ENCODE measurements around the gene PDE4B. TPM values are rescaled to one million over a fixed set of nuclear protein-coding genes. Genes with fewer than 3 reads are reported as not detected.

The PDE4B gene
- total RNA-seq, 2 donors from 2014 or later: 2.0 to 5.7 TPM

DNA sequence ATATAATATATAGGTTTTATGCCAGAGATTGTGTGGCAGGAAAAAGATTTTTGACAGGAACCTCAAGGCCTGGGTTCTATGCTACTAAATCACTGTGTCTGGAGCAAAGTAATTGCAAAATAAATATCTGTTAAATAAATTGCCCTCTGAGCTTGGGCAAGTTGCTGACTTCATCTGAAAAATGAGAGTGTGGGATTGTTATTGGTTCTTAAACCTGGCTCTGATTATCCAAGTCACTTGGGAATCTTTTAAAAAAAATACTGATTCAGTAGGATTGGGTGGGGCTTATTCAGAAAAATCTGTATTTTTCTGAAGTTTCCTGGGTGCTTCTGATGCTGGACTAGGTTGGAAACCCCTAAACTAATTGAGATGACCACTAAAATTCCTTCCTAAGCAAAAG is 567.1 kb downstream of the PDE4B start:
- H3K27ac ChIP-seq: no peak overlapping the region
- H3K36me3 ChIP-seq: no peaks in the 10 kb centered on the region
- H3K4me3 ChIP-seq: no peak overlapping the region
- DNase-seq: no peak
- no peaks in the 10 kb centered on the region for H3K27me3 ChIP-seq
- no peak overlapping the region for H3K9ac ChIP-seq (ENCODE audit: low read depth in 2 of 2, low read length in 2 of 2)
- H3K9me3 ChIP-seq: no peaks in the 10 kb centered on the region
- intact Hi-C loops (cut with DNase I): no loop called here
- H3K4me1 ChIP-seq: no peaks in the 10 kb centered on the region
- TF ChIP-seq, protein P1, sequence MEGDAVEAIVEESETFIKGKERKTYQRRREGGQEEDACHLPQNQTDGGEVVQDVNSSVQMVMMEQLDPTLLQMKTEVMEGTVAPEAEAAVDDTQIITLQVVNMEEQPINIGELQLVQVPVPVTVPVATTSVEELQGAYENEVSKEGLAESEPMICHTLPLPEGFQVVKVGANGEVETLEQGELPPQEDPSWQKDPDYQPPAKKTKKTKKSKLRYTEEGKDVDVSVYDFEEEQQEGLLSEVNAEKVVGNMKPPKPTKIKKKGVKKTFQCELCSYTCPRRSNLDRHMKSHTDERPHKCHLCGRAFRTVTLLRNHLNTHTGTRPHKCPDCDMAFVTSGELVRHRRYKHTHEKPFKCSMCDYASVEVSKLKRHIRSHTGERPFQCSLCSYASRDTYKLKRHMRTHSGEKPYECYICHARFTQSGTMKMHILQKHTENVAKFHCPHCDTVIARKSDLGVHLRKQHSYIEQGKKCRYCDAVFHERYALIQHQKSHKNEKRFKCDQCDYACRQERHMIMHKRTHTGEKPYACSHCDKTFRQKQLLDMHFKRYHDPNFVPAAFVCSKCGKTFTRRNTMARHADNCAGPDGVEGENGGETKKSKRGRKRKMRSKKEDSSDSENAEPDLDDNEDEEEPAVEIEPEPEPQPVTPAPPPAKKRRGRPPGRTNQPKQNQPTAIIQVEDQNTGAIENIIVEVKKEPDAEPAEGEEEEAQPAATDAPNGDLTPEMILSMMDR (IDR thresholded peaks at IDR 0.05): no peak

DNA sequence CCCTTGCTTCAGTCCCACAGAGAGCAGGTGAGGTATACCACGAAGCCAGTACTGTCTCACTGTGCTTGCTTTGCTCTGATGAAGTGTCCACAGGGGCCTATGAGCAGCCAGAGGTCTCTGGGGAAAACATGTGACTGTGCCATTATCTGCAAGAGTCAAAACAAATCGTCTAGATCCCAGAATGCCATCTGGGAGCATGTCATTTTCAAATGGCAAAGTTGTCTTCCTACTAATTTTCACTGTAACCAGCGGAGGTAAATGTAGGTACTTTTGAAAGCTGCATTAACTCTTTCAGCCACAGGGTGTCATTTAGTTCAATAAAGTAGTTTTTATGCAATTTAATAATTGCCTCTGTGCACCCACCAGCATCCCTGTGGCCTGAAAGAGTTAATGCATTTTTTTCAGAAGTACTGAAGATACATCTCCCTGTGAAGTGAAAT is 567.6 kb downstream of the PDE4B start:
- DNase-seq: no peak
- Histone ChIP-seq H3K9me3 (no peaks in the 10 kb centered on the region), H3K36me3 (no peaks in the 10 kb centered on the region), H3K27me3 (no peaks in the 10 kb centered on the region), H3K27ac (no peak overlapping the region), H3K4me1 (no peaks in the 10 kb centered on the region), H3K9ac (ENCODE audit: low read depth in 2 of 2, low read length in 2 of 2) (no peak overlapping the region), H3K4me3 (no peak overlapping the region)
- intact Hi-C loops (cut with DNase I): no loop called here
- TF ChIP-seq, protein P1 (IDR thresholded peaks at IDR 0.05): no peak

DNA sequence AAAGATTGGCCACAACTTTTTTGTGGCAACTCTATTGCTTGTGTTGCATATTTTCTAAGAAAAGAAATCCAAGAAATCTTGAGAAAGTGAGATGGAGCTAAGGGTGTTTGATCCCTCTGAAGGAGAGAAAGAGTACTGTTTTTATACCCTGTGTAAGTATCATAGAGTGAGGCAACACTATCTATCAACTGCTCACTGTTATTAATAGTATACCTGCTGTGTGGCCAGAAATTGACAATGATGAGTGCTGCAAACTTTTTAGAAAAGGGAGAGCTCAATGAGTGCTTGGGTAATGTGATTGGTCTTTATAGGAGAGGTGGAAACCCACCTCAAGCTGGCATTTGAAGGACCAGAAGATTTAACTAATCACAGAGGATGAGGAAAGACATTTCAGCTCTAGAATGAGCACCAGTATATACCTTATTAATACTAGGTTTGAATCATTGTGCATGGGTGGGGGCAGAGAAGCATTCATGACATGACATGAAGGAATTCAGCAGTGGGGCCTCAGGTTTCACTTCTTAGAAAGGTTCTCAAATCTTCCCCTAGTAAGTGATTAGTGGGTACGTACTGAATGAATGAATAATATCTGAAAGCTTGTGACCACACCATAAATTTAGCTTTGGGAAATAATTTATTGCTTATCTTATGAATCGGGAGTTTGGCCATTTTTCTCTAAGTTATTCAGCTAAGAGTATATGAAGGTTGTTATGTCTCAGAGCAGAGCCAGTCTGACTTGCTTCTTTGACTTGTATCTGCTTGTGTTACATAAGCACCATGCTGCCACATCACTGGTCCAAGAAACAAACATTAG is 572.1 kb downstream of the PDE4B start:
- intact Hi-C loops (cut with DNase I): no loop called here
- Histone ChIP-seq H3K9ac (ENCODE audit: low read depth in 2 of 2, low read length in 2 of 2) (no peak overlapping the region), H3K4me1 (no peaks in the 10 kb centered on the region), H3K36me3 (no peaks in the 10 kb centered on the region), H3K27me3 (no peaks in the 10 kb centered on the region), H3K9me3 (no peaks in the 10 kb centered on the region), H3K4me3 (no peak overlapping the region), H3K27ac (no peak overlapping the region)
- DNase-seq: no peak
- TF ChIP-seq, protein P1 (IDR thresholded peaks at IDR 0.05): no peak

DNA sequence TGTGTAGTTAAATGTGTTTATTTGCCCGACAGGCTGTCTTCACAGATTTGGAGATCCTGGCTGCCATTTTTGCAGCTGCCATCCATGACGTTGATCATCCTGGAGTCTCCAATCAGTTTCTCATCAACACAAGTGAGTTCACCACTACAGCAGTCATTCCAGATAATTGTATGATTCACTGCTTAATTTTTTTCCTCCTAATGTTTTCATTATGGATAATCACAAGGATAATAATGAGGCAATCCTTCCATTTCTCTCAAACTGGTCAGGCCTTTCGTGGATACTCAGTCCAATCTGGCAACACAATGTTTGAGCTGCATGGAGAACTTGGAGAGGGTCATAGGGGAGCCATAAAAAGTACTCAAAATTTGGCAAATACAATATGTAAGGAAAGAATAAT is 572.9 kb downstream of the PDE4B start:
- no peak for DNase-seq
- intact Hi-C loops (cut with DNase I): no loop called here
- H3K36me3 ChIP-seq: no peaks in the 10 kb centered on the region
- H3K27ac ChIP-seq: no peak overlapping the region
- no peak overlapping the region for H3K9ac ChIP-seq (ENCODE audit: low read depth in 2 of 2, low read length in 2 of 2)
- no peaks in the 10 kb centered on the region for H3K27me3 ChIP-seq
- no peak overlapping the region for H3K4me3 ChIP-seq
- H3K9me3 ChIP-seq: no peaks in the 10 kb centered on the region
- TF ChIP-seq, protein P1 (IDR thresholded peaks at IDR 0.05): no peak
- no peaks in the 10 kb centered on the region for H3K4me1 ChIP-seq

DNA sequence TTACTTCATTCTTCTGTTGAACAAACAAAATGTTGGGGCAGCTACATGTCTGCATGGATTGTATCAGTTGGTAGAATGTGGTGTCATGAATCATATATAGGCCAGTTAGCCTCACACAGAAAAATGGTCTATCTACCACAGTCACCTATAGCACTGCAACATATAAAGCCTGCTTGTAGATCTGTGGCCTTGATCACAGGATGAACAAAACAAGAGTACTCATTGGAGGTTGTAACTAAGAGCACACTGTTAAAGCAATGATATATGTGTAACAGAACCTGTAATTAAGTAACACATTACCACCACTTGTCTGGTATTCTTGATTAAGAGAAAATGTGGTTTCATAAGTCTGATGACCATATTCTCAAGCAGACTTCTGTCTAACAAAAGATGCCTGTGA is 573.9 kb downstream of the PDE4B start:
- Histone ChIP-seq H3K9ac (ENCODE audit: low read depth in 2 of 2, low read length in 2 of 2) (no peak overlapping the region), H3K27me3 (no peaks in the 10 kb centered on the region), H3K9me3 (no peaks in the 10 kb centered on the region), H3K27ac (no peak overlapping the region), H3K4me3 (no peak overlapping the region), H3K36me3 (no peaks in the 10 kb centered on the region), H3K4me1 (no peaks in the 10 kb centered on the region)
- no peak for DNase-seq
- intact Hi-C loops (cut with DNase I): no loop called here
- TF ChIP-seq, protein P1 (IDR thresholded peaks at IDR 0.05): no peak

Measured in colonic mucosa (tissue), 4 donors.